ENCODE measurements around the gene ZNF408. TPM values are rescaled to one million over a fixed set of nuclear protein-coding genes. Genes with fewer than 3 reads are reported as not detected.

The ZNF408 gene
- total and polyA plus RNA-seq, 2 of the 13 experiments (the other 11 are each of a cell fraction or from before 2014, with no cell fraction given): 11.2 to 12.5 TPM

- TF ChIP-seq ARID5B (CRISPR knock-in tag; IDR thresholded peaks at IDR 0.05) (peak; percentile 80), RXRB (CRISPR knock-in tag; IDR thresholded peaks at IDR 0.05; ENCODE audit: borderline replicate concordance) (peak; percentile 69), ZNF691 (CRISPR knock-in tag; IDR thresholded peaks at IDR 0.05; ENCODE audit: borderline replicate concordance, low read depth) (no peak; the same call in 1 of the 2 replicates), TFE3 (CRISPR knock-in tag; IDR thresholded peaks at IDR 0.05) (peak; percentile 88), TBL1XR1 (IDR thresholded peaks at IDR 0.05; ENCODE audit: borderline replicate concordance, low read length, partially characterized antibody) (no peak), PITX1 (CRISPR knock-in tag; IDR thresholded peaks at IDR 0.05) (peak; percentile 28; the same call in 1 of the 2 replicates), NFKB2 (CRISPR knock-in tag; IDR thresholded peaks at IDR 0.05; ENCODE audit: borderline replicate concordance) (peak; percentile 97), MTA1 (CRISPR knock-in tag; IDR thresholded peaks at IDR 0.05; ENCODE audit: borderline replicate concordance) (0 out of 2 replicates have a peak, but pooled peaks have one; percentile 21), TFAP4 (IDR thresholded peaks at IDR 0.05; ENCODE audit: borderline replicate concordance, low read depth) (0 out of 2 replicates have a peak, but pooled peaks have one; percentile 12), ZNF12 (CRISPR knock-in tag; IDR thresholded peaks at IDR 0.05) (0 out of 2 replicates have a peak, but pooled peaks have one; percentile 29), THRA (CRISPR knock-in tag; IDR thresholded peaks at IDR 0.05; ENCODE audit: borderline replicate concordance) (peak; percentile 33; the same call in 1 of the 2 replicates), ZFP37 (CRISPR knock-in tag; IDR thresholded peaks at IDR 0.05; ENCODE audit: borderline replicate concordance) (peak; percentile 86; the same call in 1 of the 2 replicates), ZNF230 (CRISPR knock-in tag; IDR thresholded peaks at IDR 0.05) (0 out of 2 replicates have a peak, but pooled peaks have one; percentile 6), ZNF878 (CRISPR knock-in tag; IDR thresholded peaks at IDR 0.05) (peak; percentile 94), HMG20B (CRISPR knock-in tag; conservative IDR thresholded peaks at IDR 0.05) (no peak), THAP8 (CRISPR knock-in tag; IDR thresholded peaks at IDR 0.05; ENCODE audit: borderline replicate concordance) (no peak), ZFP90 (CRISPR knock-in tag; IDR thresholded peaks at IDR 0.05; ENCODE audit: borderline replicate concordance) (peak; percentile 29; the same call in 1 of the 2 replicates), ZFP36L1 (CRISPR knock-in tag; IDR thresholded peaks at IDR 0.05) (peak; percentile 86; the same call in 1 of the 2 replicates)
Measured at GRCh38 chr11:46695345-46696211, 5.3 kb upstream of the ZNF408 start (continued).
